GM21576 (cell line): ENCODE data around the gene PTOV1.

Experiments used
- ATAC-seq: cut with Tn5 transposase; IDR thresholded peaks from one replicate; pipeline ENCODE4 v1.9.1; 2021; ENCODE audit warnings: mild to moderate bottlenecking, moderate library complexity; ENCODE audit not compliant: unreplicated experiment

The PTOV1 gene

DNA sequence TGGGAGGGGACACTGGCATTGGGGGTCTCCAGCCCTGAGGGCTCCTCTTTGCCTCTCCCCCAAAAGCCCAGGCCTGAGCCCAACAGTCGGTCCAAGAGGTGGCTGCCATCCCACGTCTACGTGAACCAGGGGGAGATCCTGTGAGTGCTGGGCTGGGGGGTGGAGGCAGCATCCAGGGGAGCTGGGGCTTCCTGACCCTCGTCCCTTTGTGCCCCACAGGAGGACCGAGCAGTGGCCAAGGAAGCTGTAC, 6.8 kb downstream of the PTOV1 start:
- ATAC-seq, result no peak

- no peak for ATAC-seq
Measured at GRCh38 chr19:49858088-49858985, 7.4 kb downstream of the PTOV1 start.

DNA sequence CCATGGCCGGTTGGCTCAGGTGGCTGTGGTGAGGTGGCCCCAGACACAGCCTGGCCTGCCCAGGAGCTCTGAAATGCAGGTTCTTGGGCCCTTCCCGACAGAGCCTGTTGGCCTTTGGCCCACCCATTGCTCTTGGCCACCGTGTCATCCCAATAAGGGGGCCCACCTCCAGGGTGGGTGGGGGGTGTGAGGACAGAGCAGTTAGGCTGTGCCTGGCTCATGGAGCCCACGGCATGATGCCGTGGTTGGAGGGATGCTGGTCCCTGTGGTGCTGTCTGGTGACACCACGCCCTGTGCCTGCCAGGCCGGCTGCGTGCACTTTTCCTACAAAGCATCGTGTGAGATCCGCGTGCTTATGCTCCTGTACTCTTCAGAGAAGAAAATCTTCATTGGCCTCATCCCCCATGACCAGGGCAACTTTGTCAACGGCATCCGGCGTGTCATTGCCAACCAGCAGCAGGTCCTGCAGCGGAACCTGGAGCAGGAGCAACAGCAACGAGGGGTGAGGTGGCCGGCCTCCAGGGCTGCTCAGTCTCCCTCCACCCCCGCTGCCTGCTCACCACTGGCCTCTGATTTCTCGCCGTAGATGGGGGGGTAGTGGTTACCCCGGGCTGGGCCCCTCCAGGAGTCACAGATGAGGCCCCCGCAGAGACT, 8.8 kb downstream of the PTOV1 start:
- no peak for ATAC-seq

DNA sequence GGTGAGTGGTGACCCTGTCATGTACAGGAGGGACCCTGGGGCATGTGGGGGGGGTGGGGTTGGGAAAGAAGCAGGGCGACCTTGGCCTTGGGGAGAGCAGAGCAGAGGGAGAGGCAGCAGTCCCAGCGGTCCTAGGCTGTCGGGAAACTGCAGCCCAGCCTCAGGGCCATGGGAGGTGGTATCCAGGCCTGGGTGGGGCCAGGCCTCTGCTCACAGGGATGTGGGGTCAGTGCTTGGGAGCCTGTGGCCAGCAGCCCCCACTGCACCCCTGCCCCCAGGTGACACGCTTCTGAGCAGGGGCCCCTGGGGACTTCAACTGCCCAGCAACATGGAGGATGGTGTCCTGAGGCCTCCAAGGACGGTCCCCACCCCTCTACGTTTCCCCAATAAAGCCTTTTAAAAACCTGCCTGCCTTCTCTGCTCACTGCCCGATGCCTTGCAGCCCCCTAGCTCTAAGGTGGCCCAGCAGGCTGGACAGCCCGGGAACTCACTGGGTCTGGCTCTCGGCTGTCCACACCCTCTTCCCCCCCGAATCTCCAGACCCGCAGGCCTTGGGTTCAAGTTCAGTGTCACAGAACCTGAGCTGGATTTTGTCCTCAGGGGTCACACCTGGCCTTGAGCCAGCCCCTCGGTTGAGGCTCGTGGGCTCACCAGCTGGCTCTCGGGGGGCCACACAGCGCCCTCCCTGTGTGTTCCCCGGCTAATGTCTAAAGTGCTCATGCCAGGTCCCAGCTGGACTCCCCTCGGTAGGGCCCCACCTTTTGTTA, 9.6 kb downstream of the PTOV1 start:
- no peak for ATAC-seq

DNA sequence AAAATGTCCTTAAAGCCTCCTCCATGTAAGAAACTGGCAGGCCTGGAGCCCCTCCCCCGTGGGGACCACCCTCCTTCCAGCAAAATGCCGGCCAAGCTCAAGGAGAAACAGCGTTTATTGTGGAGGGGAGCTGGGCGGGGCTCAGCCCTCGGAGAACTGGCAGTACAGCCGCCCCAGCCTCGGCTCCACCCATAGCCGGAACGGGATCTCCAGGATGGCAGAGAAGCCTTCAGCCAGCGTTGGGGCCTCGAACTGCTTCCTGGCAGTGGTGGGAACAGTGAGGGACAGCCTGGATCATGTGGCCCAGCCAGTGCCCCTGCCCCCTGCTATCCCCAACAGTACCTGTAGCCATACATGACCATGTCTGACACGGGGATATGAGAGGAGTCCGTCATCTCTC, 10.1 kb downstream of the PTOV1 start:
- no peak for ATAC-seq

DNA sequence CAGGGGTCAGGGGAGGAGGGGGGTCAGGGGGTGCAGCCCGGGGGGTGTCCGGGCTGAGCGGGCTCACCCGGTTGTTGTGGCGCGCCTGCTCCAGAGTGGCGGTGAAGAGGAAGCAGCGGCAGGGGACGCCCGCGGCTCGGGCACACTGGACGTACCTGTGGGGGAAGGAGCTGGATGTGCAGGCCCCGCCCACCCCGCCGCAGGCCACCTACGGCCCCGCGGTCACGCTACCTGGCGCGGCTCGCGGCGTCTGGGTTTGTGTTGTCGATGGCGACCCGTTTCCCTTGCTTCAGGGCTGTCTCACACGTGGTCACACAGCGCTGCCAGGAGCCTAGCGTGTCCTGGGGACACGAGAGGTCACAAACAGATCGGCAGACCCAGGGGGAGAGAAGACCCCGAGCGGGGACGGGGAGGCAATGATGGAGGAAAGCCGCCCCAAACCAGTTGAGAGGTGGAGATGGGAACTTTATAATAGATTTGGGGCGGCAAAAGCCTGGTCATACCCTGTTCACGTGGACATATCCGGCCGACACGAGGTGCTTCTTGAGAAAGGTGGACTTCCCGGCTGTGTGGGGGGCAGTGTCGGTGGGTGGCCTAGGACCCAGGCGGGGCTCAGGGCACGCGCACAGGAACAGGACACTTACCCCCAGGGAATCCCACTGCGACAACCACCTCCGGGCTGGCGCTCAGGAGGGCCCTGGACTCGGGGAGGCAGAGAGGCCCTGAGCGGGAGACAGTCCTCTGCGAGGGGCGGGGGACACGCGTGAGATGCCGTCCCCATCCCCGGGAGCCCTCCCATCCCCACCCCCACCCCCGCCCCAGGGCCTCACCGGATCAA, 10.8 kb downstream of the PTOV1 start:
- ATAC-seq, result no peak

DNA sequence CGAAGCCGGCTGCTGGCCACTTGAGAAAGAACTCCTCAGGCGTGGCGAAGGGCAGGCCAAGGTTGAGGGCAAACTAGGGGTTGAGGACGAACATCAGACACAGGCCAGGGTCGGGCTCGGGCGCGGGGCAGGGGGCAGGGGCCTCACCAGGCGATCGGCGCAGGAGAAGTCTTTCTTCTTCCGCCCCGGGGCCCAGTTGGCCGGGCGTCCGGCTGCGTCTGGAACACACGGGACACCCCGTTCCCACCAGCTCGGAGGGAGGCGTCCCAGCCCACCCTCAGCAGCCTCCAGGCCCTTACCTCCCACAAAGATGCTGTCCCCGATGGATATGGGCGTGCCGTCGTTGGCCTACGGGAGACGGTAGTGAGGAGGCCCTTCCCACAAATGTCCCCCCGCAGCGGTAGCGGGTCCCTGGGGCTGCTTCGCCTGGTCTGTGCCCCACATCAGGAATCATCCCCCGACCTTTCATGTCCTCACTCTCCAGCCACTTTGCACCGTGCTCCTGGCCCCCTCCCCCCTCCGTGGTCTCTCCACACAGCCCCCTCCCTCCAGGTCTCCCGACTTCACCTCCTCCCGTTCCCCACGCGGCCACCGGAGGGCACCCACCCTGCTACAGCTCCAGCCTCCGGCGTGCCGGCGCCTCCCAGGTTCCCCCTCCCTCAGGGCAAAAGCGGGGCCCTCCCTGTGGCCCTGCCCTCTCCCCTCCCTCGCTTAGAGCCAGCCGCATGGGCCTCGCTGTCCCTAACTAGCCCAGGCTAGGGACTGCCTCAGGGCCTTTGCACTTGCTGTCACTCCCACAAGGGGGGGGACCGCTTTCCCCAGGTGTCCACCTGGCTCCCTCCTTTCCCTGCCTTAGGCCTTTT, 11.7 kb downstream of the PTOV1 start:
- ATAC-seq, result no peak

- ATAC-seq, result no peak
Measured at GRCh38 chr19:49863254-49863934, 12.4 kb downstream of the PTOV1 start.

DNA sequence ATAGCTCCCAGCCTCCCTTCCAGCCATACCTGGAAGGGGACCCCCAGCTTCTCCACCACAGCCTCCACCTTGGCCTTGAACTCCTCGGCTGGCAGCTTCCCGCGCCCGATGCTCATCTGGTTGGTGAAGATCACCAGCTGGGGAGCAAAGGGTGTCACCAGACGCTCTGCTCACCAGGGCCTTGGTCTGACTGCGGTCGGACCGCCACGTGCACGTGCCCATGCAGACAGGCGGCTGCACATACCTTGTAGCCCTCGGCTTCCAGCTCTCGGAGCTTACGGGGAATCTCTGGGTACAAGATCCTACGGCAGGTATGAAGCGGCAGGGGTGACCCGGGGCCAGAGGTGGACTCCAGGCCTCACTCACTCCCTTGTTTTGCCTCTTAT, 13.0 kb downstream of the PTOV1 start:
- no peak for ATAC-seq

GRCh38 chr19:49864890-49865289, 13.9 kb downstream of the PTOV1 start:
- ATAC-seq, result no peak

DNA sequence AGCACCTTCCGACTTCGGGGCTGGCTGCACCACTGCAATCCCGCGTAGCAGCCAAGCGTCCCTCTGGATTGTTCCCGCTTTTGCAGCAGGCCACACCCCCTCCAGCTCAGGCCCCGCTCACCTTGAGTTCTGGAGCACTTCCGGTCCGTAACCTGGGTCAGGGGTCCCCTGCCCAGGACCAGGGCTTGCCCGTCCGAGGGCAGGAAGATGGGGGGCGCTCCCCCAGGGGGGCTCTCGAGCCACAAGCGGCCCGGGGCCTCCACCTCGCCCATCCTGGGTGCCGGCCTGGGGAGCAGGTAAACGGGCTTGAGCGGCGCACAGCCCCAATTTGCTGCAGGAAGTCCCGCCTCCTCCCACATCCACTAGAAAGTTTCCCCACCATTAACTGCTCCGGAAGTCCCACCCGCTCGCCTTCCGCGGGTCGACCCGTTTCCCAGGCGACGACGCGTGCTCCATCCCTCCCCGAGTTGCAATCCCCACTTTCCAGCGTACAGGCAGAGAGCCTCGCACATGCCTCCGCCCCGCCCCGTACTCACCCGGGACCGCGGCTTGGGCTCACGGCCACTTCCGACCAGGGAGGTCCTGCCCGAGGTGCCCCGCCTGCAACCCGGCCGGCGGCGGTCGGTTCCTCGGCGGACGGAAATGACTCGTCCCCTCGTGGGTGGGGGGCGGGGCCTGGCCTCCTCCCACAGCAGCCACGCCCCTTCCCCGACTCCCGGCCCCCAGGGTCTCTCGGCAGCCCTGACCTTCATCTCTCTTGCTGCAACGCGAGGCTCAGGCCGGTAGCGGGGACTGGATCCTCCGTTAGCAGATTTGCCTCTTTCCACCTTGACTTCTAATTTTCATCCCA, 16.2 kb downstream of the PTOV1 start, which contains the start of gene PNKP:
Gene PNKP, minus strand, starts transcription at position 644 of the 850 bp plus-strand sequence. Its CDS starts 372 bp downstream, at position 272.
- ATAC-seq, result peak; percentile 32

GRCh38 chr19:49869009-49869483, 18.1 kb downstream of the PTOV1 start:
- ATAC-seq, result no peak

DNA sequence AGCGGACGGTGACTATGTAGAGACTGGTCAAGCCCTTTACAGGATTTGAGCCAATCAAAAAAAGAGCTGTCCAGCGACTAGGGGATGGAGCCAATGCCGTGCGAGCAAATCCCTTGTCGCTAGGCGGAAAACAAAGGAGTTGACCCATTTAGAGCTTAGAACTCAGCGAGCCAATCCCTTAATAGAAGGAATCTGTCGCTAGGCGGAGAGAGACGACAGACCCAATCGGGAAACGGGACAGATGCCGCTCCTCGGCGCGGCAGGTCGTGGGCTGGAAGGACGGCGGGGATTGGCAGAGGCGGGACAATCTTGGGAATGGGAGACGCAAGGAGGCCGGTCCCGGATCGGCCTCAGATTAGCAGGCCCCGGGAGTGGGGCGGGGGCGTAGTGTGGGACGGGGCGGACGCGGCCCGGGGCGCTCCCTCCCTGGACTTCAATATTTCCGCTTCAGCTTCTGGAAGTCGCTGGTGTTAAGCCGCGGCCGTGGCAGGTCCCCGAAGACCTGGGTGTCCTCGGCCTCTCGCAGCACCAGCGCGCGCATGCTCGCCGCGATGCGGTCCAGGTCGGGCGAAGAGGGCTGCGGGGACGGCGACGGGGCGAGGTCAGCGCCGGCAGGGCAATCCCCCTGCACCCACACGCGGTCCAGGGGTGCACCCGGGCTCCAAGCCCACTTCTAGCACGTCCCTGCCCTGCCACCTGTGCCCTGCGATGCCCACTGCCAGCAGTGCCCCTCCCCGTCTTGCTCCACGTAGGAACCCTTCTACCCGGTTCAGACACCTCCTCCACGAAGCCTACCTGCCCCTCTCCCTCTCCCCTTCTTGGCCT, 18.7 kb downstream of the PTOV1 start:
- ATAC-seq, result peak; percentile 65

- ATAC-seq, result no peak
Measured at GRCh38 chr19:49870309-49870901, 19.4 kb downstream of the PTOV1 start.

DNA sequence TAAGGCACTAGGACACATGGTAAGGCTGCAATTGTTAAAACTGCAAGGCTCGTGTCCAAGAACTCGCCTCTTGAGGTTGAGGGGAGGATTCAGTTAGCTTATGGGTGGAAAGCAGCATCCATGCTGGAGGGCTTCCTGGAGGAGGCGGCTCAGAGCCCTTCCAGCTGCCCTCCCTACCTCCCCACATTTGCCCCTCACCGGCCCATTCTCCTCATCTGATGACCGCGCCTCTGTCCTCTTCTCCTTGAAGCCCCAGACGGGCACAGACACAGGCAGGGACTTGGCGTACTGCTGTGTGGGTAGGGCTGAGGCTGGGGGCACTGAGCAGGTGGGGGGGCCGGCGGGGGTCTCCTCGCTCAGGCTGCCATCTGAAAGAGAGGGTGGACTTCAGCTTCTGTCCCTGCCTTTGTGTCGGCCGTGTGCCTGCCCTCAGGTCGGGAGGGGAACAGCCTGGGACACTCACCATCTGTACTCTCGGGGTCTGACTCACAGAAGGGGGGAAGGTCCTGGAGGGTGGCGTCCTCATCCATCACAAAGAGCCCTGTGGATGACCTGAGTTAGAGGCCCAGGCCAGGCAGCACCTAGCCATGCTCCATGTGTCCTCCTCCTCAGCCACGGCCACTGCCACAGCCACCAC, 20.5 kb downstream of the PTOV1 start:
- no peak for ATAC-seq

DNA sequence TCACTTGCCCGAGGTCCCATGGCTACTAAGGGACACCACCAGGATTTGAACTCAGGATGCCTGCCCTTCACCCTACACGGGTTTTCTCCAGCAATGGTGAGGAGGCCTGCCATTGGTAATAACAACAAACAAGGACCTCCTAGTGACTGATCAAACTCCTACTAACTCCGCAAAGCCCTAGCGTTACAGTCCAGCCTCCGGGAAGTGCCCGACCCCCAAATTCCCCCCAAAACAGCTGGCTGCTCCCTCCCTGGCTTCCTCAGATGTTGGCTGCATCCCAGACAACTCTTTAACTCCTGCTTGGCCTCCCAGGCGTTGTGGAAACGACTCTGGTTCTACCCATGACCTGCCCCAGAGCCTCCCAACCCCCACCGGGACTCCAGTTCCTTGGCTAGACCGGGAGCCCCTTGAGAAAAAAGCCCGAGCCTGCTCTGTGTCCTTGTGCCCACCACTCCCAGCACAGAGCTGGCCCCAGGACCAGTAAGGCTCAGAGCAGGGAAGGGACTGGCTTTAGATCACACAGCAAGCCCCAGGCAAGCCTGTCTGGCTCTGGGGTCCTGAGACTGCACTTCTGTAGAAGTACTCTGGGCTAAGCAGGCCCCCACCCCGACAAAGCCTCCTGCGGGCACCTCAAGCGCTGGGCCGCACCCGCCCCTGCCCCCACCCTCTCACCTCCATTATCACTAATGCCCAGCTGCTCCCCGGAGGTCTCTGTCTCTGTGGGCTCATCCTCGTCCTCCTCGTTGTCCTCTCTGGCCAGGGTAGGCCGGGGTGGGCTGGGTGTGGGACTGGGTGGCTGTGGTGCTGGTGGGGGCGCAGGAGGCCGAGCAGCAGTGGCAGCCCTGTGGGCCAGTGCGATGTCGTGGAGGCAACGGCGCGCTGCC, 21.5 kb downstream of the PTOV1 start:
- no peak for ATAC-seq
